Endothelial cell of umbilical vein (primary cell): Measurements from ENCODE around the gene BPI. TPM values are rescaled to one million over a fixed set of nuclear protein-coding genes. Genes with fewer than 3 reads are reported as not detected.

ENCODE experiments used
- BruUV-seq: library from RNA; stranded (reverse); fragments of 400-500 nt; replicated peaks from 2 replicates; lab custom pipeline; 2021; lab: Mats Ljungman, UMichigan
- CTCF ChIA-PET: fragments of 300-600, 350-600 bp; sonication (Branson Sonifier 250); formaldehyde crosslinking; loops from one replicate; lab custom pipeline; 2021; ENCODE audit warnings: antibody characterized with exemption, inconsistent platforms; lab: Charles Lee
- POLR2A ChIA-PET: fragments of 300-600, 350-600 bp; sonication (Branson Sonifier 250); formaldehyde crosslinking; loops from one replicate; lab custom pipeline; 2021; ENCODE audit warnings: antibody characterized with exemption, inconsistent platforms; lab: Charles Lee
- DNase-seq: peaks from one replicate; pipeline ENCODE4 v3.0.0-alpha.2; 2011; ENCODE audit warnings: low read depth, low spot score
- FAIRE-seq: peaks from 2 replicates; lab custom pipeline; 2011; peaks lifted over from hg19 to GRCh38; lab: Jason Lieb, UNC
- H2AFZ ChIP-seq: 2 replicates; pipeline ENCODE4 v1.6.0; 2012; ENCODE audit warnings: low read depth, low read length, control low read depth, inconsistent platforms
- H3K27ac ChIP-seq: 2 replicates; pipeline ENCODE4 v1.5.1; 2011; ENCODE audit warnings: low read depth, mild to moderate bottlenecking, control low read depth, low read length, moderate library complexity; ENCODE audit not compliant: insufficient read depth
- H3K27me3 ChIP-seq, 2 experiments: 2 replicates each; pipeline versions ENCODE4 v1.6.0 to v1.6.1; 2011; ENCODE audit warnings: low read length in 2 of 2, mixed read lengths in 1 of 2; ENCODE audit not compliant: control insufficient read depth in 2 of 2, insufficient read depth in 2 of 2
- H3K36me3 ChIP-seq, 2 experiments: 2 replicates in 1 of 2; 3 replicates in 1 of 2; pipeline ENCODE4 v1.5.1; 2011; ENCODE audit warnings: low read length in 2 of 2, mild to moderate bottlenecking in 1 of 2, moderate library complexity in 1 of 2; ENCODE audit not compliant: control insufficient read depth in 2 of 2, insufficient read depth in 2 of 2; ENCODE audit errors: extremely low read depth in 1 of 2
- H3K4me1 ChIP-seq: 3 replicates; pipeline ENCODE4 v1.5.1; 2011; ENCODE audit warnings: mild to moderate bottlenecking, low read length; ENCODE audit not compliant: control insufficient read depth, insufficient read depth; ENCODE audit errors: extremely low read depth
- H3K4me2 ChIP-seq: 2 replicates; pipeline ENCODE4 v1.6.1; 2011; ENCODE audit warnings: low read length, control low read depth, mixed read lengths; ENCODE audit not compliant: insufficient read depth
- H3K4me3 ChIP-seq, 3 experiments: fragments of 200-600 bp in 1 of 3; sonication (generic), shearing (Covaris generic) in 1 of 3; replicated peaks in 1 of 3; 2 replicates each; pipeline ENCODE4 v1.5.1; 2011 to 2016; ENCODE audit warnings: control low read depth in 3 of 3, low read length in 3 of 3, mild to moderate bottlenecking in 2 of 3, inconsistent platforms in 1 of 3, low read depth in 1 of 3, moderate library complexity in 1 of 3; ENCODE audit not compliant: insufficient read depth in 1 of 3
- H3K79me2 ChIP-seq: 2 replicates; pipeline ENCODE4 v1.6.0; 2012; ENCODE audit warnings: low read length, inconsistent platforms; ENCODE audit not compliant: control insufficient read depth, insufficient read depth
- H3K9ac ChIP-seq: replicated peaks from 2 replicates; pipeline ENCODE3; 2011; ENCODE audit warnings: low read length, control low read depth; ENCODE audit not compliant: insufficient read depth; ENCODE audit errors: extremely low read depth
- H3K9me1 ChIP-seq: replicated peaks from 3 replicates; pipeline ENCODE4 v1.6.0; 2011; ENCODE audit warnings: mild to moderate bottlenecking, low read length; ENCODE audit not compliant: control insufficient read depth, insufficient read depth; ENCODE audit errors: extremely low read depth
- H3K9me3 ChIP-seq: replicated peaks from 2 replicates; pipeline ENCODE4 v1.5.1; 2012; ENCODE audit warnings: low read length, inconsistent platforms; ENCODE audit not compliant: control insufficient read depth, insufficient read depth
- H4K20me1 ChIP-seq: replicated peaks from 2 replicates; pipeline ENCODE3; 2011; ENCODE audit warnings: mild to moderate bottlenecking, low read length; ENCODE audit not compliant: control insufficient read depth, insufficient read depth; ENCODE audit errors: extremely low read depth
- EZH2 ChIP-seq: IDR thresholded peaks from 2 replicates; pipeline ENCODE4 v1.6.1; 2012; ENCODE audit warnings: borderline replicate concordance, low read depth, mild to moderate bottlenecking, moderate library complexity, low read length, inconsistent platforms; ENCODE audit not compliant: severe bottlenecking
- FOS ChIP-seq: IDR thresholded peaks from 2 replicates; pipeline ENCODE4 v1.6.1; 2011; ENCODE audit warnings: mild to moderate bottlenecking, low read length, moderate library complexity, borderline replicate concordance; ENCODE audit not compliant: insufficient read depth
- JUN ChIP-seq: IDR thresholded peaks from 2 replicates; pipeline ENCODE4 v1.6.1; 2011; ENCODE audit warnings: borderline replicate concordance, low read depth; ENCODE audit not compliant: insufficient read length, insufficient read depth
- MYC ChIP-seq: IDR thresholded peaks from one replicate; pipeline ENCODE4 v1.6.1; 2011; ENCODE audit warnings: mild to moderate bottlenecking, low read depth, low read length
- POLR2A ChIP-seq: IDR thresholded peaks from 2 replicates; pipeline ENCODE4 v1.6.1; 2012; ENCODE audit warnings: low read depth, mild to moderate bottlenecking, control low read depth, low read length
- POLR2AphosphoS5 ChIP-seq: IDR thresholded peaks from 2 replicates; pipeline ENCODE4 v1.6.1; 2012; ENCODE audit warnings: low read depth, mild to moderate bottlenecking, control low read depth, low read length, moderate library complexity; ENCODE audit not compliant: insufficient read depth
- dilution Hi-C: fragments of 300-500 bp; cut with MboI; formaldehyde crosslinking; loops from one replicate; pipeline ENCODE4 v1.15.0; 2019; ENCODE audit warnings: low sequenced_read_pairs; ENCODE audit not compliant: extremely low pct_ligation_motif_present
- intact Hi-C: fragments of 100-400 bp; cut with micrococcal nuclease; formaldehyde crosslinking; loops from one replicate; pipeline ENCODE4 v1.10.0; 2022
- polyA plus RNA-seq, 4 experiments: library from polyadenylated mRNA; depleted of rRNA in 3 of 4; stranded (reverse) in 3 of 4; unstranded in 1 of 4; fragments of >200 nt; gene quantifications; 2 replicates each; pipeline versions ENCODE4 v1.2.1 to v1.2.3, GENCODE V29; 2011 to 2012; ENCODE audit warnings: missing spikeins in 1 of 4
- total RNA-seq: library from RNA; stranded (reverse); gene quantifications from 2 replicates; pipeline ENCODE4 v1.2.3, GENCODE V29; 2021
- TF ChIP-seq, protein P1 (sequence below): IDR thresholded peaks from 2 replicates; pipeline ENCODE4 v1.6.1; 2011; ENCODE audit not compliant: insufficient read depth, insufficient read length
- TF ChIP-seq, protein P2 (sequence below), 2 donors: IDR thresholded peaks; 1 replicate in 1 of 2; 2 replicates in 1 of 2; pipeline ENCODE4 v1.5.1; 2011; ENCODE audit warnings: low read length in 2 of 2, mild to moderate bottlenecking in 2 of 2, moderate library complexity in 2 of 2, control low read depth in 1 of 2, inconsistent platforms in 1 of 2, low read depth in 1 of 2; ENCODE audit not compliant: insufficient read depth in 1 of 2; ENCODE audit errors: extremely low read depth in 1 of 2

The BPI gene
- total and polyA plus RNA-seq, 2 donors (not counting 3 experiments of a cell fraction or from before 2014, with no cell fraction given), result not detected

- Histone ChIP-seq H2AFZ (no peak overlapping the region), H3K9ac (no peak overlapping the region), H4K20me1 (no peaks in the 10 kb centered on the region), H3K79me2 (no peaks in the 10 kb centered on the region), H3K9me3 (no peaks in the 10 kb centered on the region), H3K9me1 (no peaks in the 10 kb centered on the region), H3K4me3 (no peak overlapping the region), H3K4me1 (no peaks in the 10 kb centered on the region), H3K27me3 (peaks cover 14 to 17% of the 10 kb centered on the region in 2 experiments), H3K36me3 (no peaks in the 10 kb centered on the region), H3K27ac (no peak overlapping the region), H3K4me2 (no peak overlapping the region)
- intact Hi-C loops, result no loop called here
- no TSS peak for BruUV-seq
- dilution Hi-C loops, result no loop called here
- no peak for FAIRE-seq
- DNase-seq, result no peak
- CTCF ChIA-PET, result interaction anchor here (5.8 kb wide), 1 partner anchor 18 kb away, joined by 27 read pairs; no protein-coding TSS in a partner anchor
- POLR2A ChIA-PET, result no interaction called here
- TF ChIP-seq POLR2AphosphoS5, result no peak
- TF ChIP-seq JUN, result no peak
- TF ChIP-seq MYC, result no peak
- TF ChIP-seq, protein P1, sequence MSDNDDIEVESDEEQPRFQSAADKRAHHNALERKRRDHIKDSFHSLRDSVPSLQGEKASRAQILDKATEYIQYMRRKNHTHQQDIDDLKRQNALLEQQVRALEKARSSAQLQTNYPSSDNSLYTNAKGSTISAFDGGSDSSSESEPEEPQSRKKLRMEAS, result no peak
- no peak for TF ChIP-seq POLR2A
- no peak for TF ChIP-seq FOS
- TF ChIP-seq, protein P2, sequence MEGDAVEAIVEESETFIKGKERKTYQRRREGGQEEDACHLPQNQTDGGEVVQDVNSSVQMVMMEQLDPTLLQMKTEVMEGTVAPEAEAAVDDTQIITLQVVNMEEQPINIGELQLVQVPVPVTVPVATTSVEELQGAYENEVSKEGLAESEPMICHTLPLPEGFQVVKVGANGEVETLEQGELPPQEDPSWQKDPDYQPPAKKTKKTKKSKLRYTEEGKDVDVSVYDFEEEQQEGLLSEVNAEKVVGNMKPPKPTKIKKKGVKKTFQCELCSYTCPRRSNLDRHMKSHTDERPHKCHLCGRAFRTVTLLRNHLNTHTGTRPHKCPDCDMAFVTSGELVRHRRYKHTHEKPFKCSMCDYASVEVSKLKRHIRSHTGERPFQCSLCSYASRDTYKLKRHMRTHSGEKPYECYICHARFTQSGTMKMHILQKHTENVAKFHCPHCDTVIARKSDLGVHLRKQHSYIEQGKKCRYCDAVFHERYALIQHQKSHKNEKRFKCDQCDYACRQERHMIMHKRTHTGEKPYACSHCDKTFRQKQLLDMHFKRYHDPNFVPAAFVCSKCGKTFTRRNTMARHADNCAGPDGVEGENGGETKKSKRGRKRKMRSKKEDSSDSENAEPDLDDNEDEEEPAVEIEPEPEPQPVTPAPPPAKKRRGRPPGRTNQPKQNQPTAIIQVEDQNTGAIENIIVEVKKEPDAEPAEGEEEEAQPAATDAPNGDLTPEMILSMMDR (IDR thresholded peaks at IDR 0.05; ENCODE audit: extremely low read depth in 1 of 2, insufficient read depth in 1 of 2, low read depth in 1 of 2, low read length in 2 of 2), result no peak
- TF ChIP-seq EZH2, result no peak
Measured at GRCh38 chr20:38373898-38374297, 69.9 kb downstream of the BPI start.
